Vagina (tissue), 2 donors: ENCODE data around the gene KRT15.

ENCODE experiments used
- CTCF ChIP-seq, 3 experiments: fragments of 450-650 bp in 2 of 3; fragments of 200-600 bp in 1 of 3; sonication (generic) in 1 of 3; IDR thresholded peaks; one replicate each; pipeline ENCODE4 v1.5.1; 2017 to 2019; ENCODE audit warnings: antibody characterized with exemption in 3 of 3, mild to moderate bottlenecking in 2 of 3, moderate library complexity in 2 of 3
- POLR2A ChIP-seq, 2 donors: fragments of 450-650 bp; IDR thresholded peaks; one replicate each; pipeline ENCODE4 v1.6.1; 2017; ENCODE audit warnings: antibody characterized with exemption in 2 of 2, mild to moderate bottlenecking in 2 of 2, moderate library complexity in 2 of 2
- POLR2AphosphoS5 ChIP-seq, 2 donors: sonication (generic); formaldehyde crosslinking; IDR thresholded peaks; one replicate each; pipeline ENCODE4 v1.9.0; 2017; ENCODE audit warnings: antibody characterized with exemption in 2 of 2, mild to moderate bottlenecking in 2 of 2, low read depth in 1 of 2; ENCODE audit not compliant: insufficient read depth in 1 of 2

- no peak for TF ChIP-seq POLR2A (IDR thresholded peaks at IDR 0.05)
- no peak for TF ChIP-seq CTCF (IDR thresholded peaks at IDR 0.05)
- no peak for TF ChIP-seq POLR2AphosphoS5 (IDR thresholded peaks at IDR 0.05; ENCODE audit: insufficient read depth in 1 of 2, low read depth in 1 of 2)
Observed at GRCh38 chr17:41559548-41559947, 40.9 kb upstream of the KRT15 start.
